K562 (cell line): ENCODE measurements around the gene PLEKHG5. TPM values are rescaled to one million over a fixed set of nuclear protein-coding genes. Genes with fewer than 3 reads are reported as not detected.

Source experiments
- ATAC-seq: fragments of 200-7000 bp; cut with Tn5 transposase; 3 replicates; pipeline ENCODE4 v1.9.1; 2020; ENCODE audit warnings: moderate library complexity
- BruUV-seq: library from RNA; stranded (reverse); fragments of 400-500 nt; replicated peaks from 2 replicates; lab custom pipeline; 2021; lab: Mats Ljungman, UMichigan
- CTCF ChIA-PET: fragments of 300-600 bp; formaldehyde crosslinking; extraction: SDS; loops from one replicate; lab custom pipeline; 2021; ENCODE audit warnings: low intra/inter-chr PET ratio; lab: Yijun Ruan, JAX
- POLR2A ChIA-PET: fragments of 300-600, 350-650 bp; sonication (Branson Sonifier 250); formaldehyde crosslinking; extraction: SDS; loops from one replicate; lab custom pipeline; 2021; ENCODE audit warnings: antibody characterized with exemption, inconsistent platforms; lab: Yijun Ruan, JAX
- DNase-seq, 4 experiments: peaks; one replicate each; pipeline versions ENCODE4 v3.0.0 to v3.0.0-alpha.2; 2011 to 2018; ENCODE audit warnings: low spot score in 3 of 4, mixed read lengths in 3 of 4; ENCODE audit errors: extremely low read depth in 1 of 4
- FAIRE-seq: peaks from 2 replicates; lab custom pipeline; 2011; peaks lifted over from hg19 to GRCh38; lab: Jason Lieb, UNC
- H2AFZ ChIP-seq: 2 replicates; pipeline ENCODE4 v1.6.0; 2011; ENCODE audit warnings: low read depth, low read length, control low read depth, inconsistent platforms
- H3K27ac ChIP-seq: fragments of 200-600 bp; 3 replicates; pipeline ENCODE4 v1.8.0; 2011; ENCODE audit warnings: low read depth, mild to moderate bottlenecking, control low read depth, inconsistent platforms, low read length, moderate library complexity, mixed read lengths; ENCODE audit errors: extremely low read depth
- H3K27me3 ChIP-seq, 2 experiments: fragments of 300-600 bp in 1 of 2; 2 replicates in 1 of 2; 3 replicates in 1 of 2; pipeline versions ENCODE4 v1.6.0 to v1.8.0; 2011; ENCODE audit warnings: inconsistent platforms in 2 of 2, low read length in 2 of 2, mild to moderate bottlenecking in 1 of 2, mixed read lengths in 1 of 2, moderate library complexity in 1 of 2; ENCODE audit not compliant: control insufficient read depth in 2 of 2, insufficient read depth in 2 of 2
- H3K36me3 ChIP-seq: fragments of 300-600 bp; 3 replicates; pipeline ENCODE4 v1.8.0; 2011; ENCODE audit warnings: mild to moderate bottlenecking, low read length, inconsistent platforms; ENCODE audit not compliant: control insufficient read depth, insufficient read depth
- H3K4me1 ChIP-seq, 2 experiments: fragments of 200-600 bp in 1 of 2; replicated peaks in 1 of 2; 2 replicates in 1 of 2; 3 replicates in 1 of 2; pipeline versions ENCODE4 v1.5.1 to v1.8.0; 2011; ENCODE audit warnings: inconsistent platforms in 2 of 2, low read length in 2 of 2, mild to moderate bottlenecking in 1 of 2, mixed read lengths in 1 of 2, moderate library complexity in 1 of 2; ENCODE audit not compliant: control insufficient read depth in 2 of 2, insufficient read depth in 2 of 2
- H3K4me2 ChIP-seq: 2 replicates; pipeline ENCODE4 v1.6.1; 2011; ENCODE audit warnings: low read length, control low read depth, inconsistent platforms, mixed read lengths; ENCODE audit not compliant: insufficient read depth
- H3K4me3 ChIP-seq: fragments of 200-600 bp; sonication (generic), shearing (Covaris generic); 2 replicates; pipeline ENCODE4 v1.5.1; 2016; ENCODE audit warnings: control low read depth, inconsistent platforms
- H3K79me2 ChIP-seq: fragments of 200-600 bp; 3 replicates; pipeline ENCODE4 v1.8.0; 2011; ENCODE audit warnings: low read length, inconsistent platforms; ENCODE audit not compliant: control insufficient read depth, insufficient read depth
- H3K9ac ChIP-seq, 2 experiments: 2 replicates each; pipeline versions ENCODE4 v1.6.0 to v1.6.1; 2011; ENCODE audit warnings: low read depth in 2 of 2, low read length in 2 of 2, control low read depth in 1 of 2, inconsistent platforms in 1 of 2, mild to moderate bottlenecking in 1 of 2, mixed read lengths in 1 of 2; ENCODE audit not compliant: insufficient read depth in 1 of 2
- H3K9me1 ChIP-seq: one replicate; pipeline ENCODE4 v1.6.0; 2011; ENCODE audit warnings: inconsistent platforms, mild to moderate bottlenecking, low read length, moderate library complexity; ENCODE audit not compliant: control insufficient read depth, insufficient read depth
- H3K9me3 ChIP-seq: replicated peaks from 2 replicates; pipeline ENCODE4 v1.5.1; 2011; ENCODE audit warnings: low read depth, low read length, inconsistent platforms; ENCODE audit not compliant: control insufficient read depth, insufficient read depth
- H4K20me1 ChIP-seq: replicated peaks from 2 replicates; pipeline ENCODE4 v1.6.1; 2011; ENCODE audit warnings: low read length, inconsistent platforms, mixed read lengths; ENCODE audit not compliant: control insufficient read depth, insufficient read depth
- ADNP ChIP-seq: fragments of 200-800 bp; sonication (Bioruptor generic); IDR thresholded peaks from 2 replicates; pipeline ENCODE4 v1.6.1; 2016; ENCODE audit warnings: missing genetic modification characterization, missing compliant biosample characterization
- BCOR ChIP-seq: fragments of 450-650 bp; IDR thresholded peaks from 2 replicates; pipeline ENCODE4 v1.6.1; 2016
- BHLHE40 ChIP-seq: IDR thresholded peaks from 2 replicates; pipeline ENCODE4 v1.6.1; 2011; ENCODE audit warnings: low read length, improper control_type of control experiment
- HDAC2 ChIP-seq: fragments of 450-650 bp; IDR thresholded peaks from 2 replicates; pipeline ENCODE4 v1.6.1; 2016; ENCODE audit warnings: mild to moderate bottlenecking
- JUNB ChIP-seq: fragments of 450-650 bp; formaldehyde crosslinking; conservative IDR thresholded peaks from 2 replicates; pipeline ENCODE4 v1.4.0; 2020; ENCODE audit warnings: mild to moderate bottlenecking
- KDM1A ChIP-seq, 2 experiments: fragments of 450-650 bp; IDR thresholded peaks; 2 replicates each; pipeline ENCODE4 v1.6.1; 2016; ENCODE audit warnings: mild to moderate bottlenecking in 2 of 2
- MXI1 ChIP-seq: IDR thresholded peaks from 2 replicates; pipeline ENCODE4 v1.6.1; 2011; ENCODE audit warnings: low read depth, mild to moderate bottlenecking, improper control_type of control experiment, low read length
- PHB2 ChIP-seq: fragments of 450-650 bp; IDR thresholded peaks from 2 replicates; pipeline ENCODE4 v1.6.1; 2017; ENCODE audit warnings: low read depth
- RBM25 ChIP-seq: fragments of 200-400 bp; formaldehyde crosslinking; IDR thresholded peaks from 2 replicates; pipeline ENCODE4 v1.6.1; 2018; ENCODE audit warnings: low read length, low read depth, moderate library complexity; ENCODE audit not compliant: severe bottlenecking
- SMARCA5 ChIP-seq: fragments of 450-650 bp; IDR thresholded peaks from 2 replicates; pipeline ENCODE4 v1.6.1; 2016
- TEAD4 ChIP-seq, 2 experiments: sonication (generic) in 1 of 2; formaldehyde crosslinking in 1 of 2; IDR thresholded peaks; 2 replicates each; pipeline versions ENCODE4 v1.6.1 to v1.8.0; 2012 to 2022; ENCODE audit warnings: borderline replicate concordance in 1 of 2, inconsistent platforms in 1 of 2, low read length in 1 of 2, mild to moderate bottlenecking in 1 of 2, missing genetic modification reagents in 1 of 2
- WGBS: fragments of 100-300 bp; shearing (Covaris generic); methylation state at CpG from one replicate; pipeline ENCODE4 v1.1.6; 2016; ENCODE audit warnings: low coverage, mixed read lengths; ENCODE audit not compliant: insufficient coverage; ENCODE audit errors: missing lambda C conversion rate; 5-methylcytosine and 5-hydroxymethylcytosine counted together
- in situ Hi-C: fragments of 300-500 bp; cut with MboI; formaldehyde crosslinking; loops from 4 replicates; pipeline ENCODE4 v1.15.0; 2018; ENCODE audit warnings: inconsistent platforms, mixed read lengths
- intact Hi-C: fragments of 100-400 bp; cut with micrococcal nuclease; formaldehyde crosslinking; loops from 2 replicates; pipeline ENCODE4 v1.14.2; 2022
- polyA plus RNA-seq, 8 experiments: library from polyadenylated mRNA; depleted of rRNA in 4 of 8; stranded (reverse) in 5 of 8; unstranded in 3 of 8; fragments of >200 nt; fragmentation: Nextera tagmentation in 2 of 8; fragmentation: Illumina TruSeq in 1 of 8; extraction: Ambion mirVana in 2 of 8; extraction: Trizol in 1 of 8; gene quantifications; 2 replicates each; pipeline versions ENCODE4 v1.2.1 to v1.2.3, GENCODE V29; 2011 to 2014; ENCODE audit warnings: inconsistent platforms in 1 of 8, missing spikeins in 1 of 8
- total RNA-seq, 7 experiments: library from RNA; depleted of rRNA in 6 of 7; stranded (reverse); fragments of >200 nt in 6 of 7; fragmentation: Illumina TruSeq in 2 of 7; extraction: Trizol in 2 of 7; gene quantifications; 2 replicates each; pipeline versions ENCODE4 v1.2.1 to v1.2.3, GENCODE V29; 2011 to 2021; ENCODE audit warnings: low replicate concordance in 1 of 7

PLEKHG5 gene
- total and polyA plus RNA-seq, 9 of the 15 experiments (the other 6 are each of a cell fraction or from before 2014, with no cell fraction given), result 0.04 to 0.29 (median 0.09) TPM; not detected in 3

DNA sequence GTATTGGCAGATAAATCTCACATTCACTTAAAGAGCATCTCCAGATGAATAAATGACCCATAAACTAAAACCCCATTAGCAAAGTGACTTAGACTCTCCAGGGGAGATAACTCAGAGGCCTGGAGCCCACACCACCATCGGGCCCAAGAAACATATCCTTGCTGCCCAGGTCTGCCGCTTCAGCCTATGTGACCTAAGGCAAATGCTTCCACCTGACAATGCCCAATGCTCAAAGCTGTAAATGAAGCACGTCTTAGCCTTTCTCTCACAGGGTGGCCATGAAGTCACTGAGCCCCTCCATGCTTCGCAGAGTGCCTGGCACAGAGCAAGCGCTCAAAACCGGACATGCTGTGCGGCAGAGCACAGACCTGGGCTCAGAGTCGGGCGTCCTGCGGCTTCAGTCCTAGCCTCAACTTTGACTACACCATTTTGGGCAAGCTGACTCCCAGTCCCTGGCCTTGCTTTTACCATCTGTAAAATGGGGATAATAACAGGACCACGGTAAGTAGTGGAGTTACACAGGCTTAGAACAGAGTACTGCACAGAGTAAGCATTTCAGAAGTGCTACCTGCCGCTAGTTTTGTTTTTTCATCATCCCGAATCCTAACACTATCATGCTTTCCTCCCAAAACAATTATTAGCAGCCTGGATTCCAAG, 39.2 kb upstream of the PLEKHG5 start:
- peaks cover 89% of the 10 kb centered on the region for H3K36me3 ChIP-seq
- no peak for FAIRE-seq
- H3K4me3 ChIP-seq, result no peak overlapping the region
- H3K9me3 ChIP-seq, result no peaks in the 10 kb centered on the region
- H3K4me2 ChIP-seq, result no peak overlapping the region
- no peak for ATAC-seq
- no peak for DNase-seq
- no peaks in the 10 kb centered on the region for H3K79me2 ChIP-seq
- H3K27ac ChIP-seq, result no peak overlapping the region
- H3K9ac ChIP-seq, result no peak overlapping the region
- peaks cover 7% of the 10 kb centered on the region for H4K20me1 ChIP-seq
- no peak overlapping the region for H2AFZ ChIP-seq
- no peaks in the 10 kb centered on the region for H3K27me3 ChIP-seq
- H3K9me1 ChIP-seq, result no peaks in the 10 kb centered on the region
- CTCF ChIA-PET, result no interaction called here
- in situ Hi-C loops, result no loop called here
- WGBS, result 97% methylated on average over 13 of the region's 13 CpGs
- POLR2A ChIA-PET, result interaction anchor here (1.0 to 1.9 kb wide), 2 partner anchors 9 kb away, joined by 3 to 8 read pairs; no protein-coding TSS in a partner anchor
- no peaks in the 10 kb centered on the region for H3K4me1 ChIP-seq
- no TSS peak for BruUV-seq
- intact Hi-C loops, result no loop called here
- peak; percentile 24 to 77; a peak in 3 of 4 replicates for TF ChIP-seq KDM1A (IDR thresholded peaks at IDR 0.05)
- TF ChIP-seq MXI1, result no peak
- TF ChIP-seq RBM25, result peak; percentile 79
- peak; percentile 89 for TF ChIP-seq ADNP
- TF ChIP-seq BHLHE40, result no peak
- TF ChIP-seq PHB2, result no peak
- 0 out of 2 replicates have a peak, but pooled peaks have one; percentile 24 for TF ChIP-seq SMARCA5
- TF ChIP-seq TEAD4 (IDR thresholded peaks at IDR 0.05; ENCODE audit: low read length), result no peak
- TF ChIP-seq TEAD4 (CRISPR knock-in tag; IDR thresholded peaks at IDR 0.05; ENCODE audit: borderline replicate concordance), result 0 out of 2 replicates have a peak, but pooled peaks have one; percentile 15
- no peak for TF ChIP-seq HDAC2
- TF ChIP-seq JUNB (CRISPR knock-in tag), result no peak
- peak; percentile 83 for TF ChIP-seq BCOR
- TF ChIP-seq, all 486 proteins: peak for 6
